Skeletal muscle tissue (tissue), 4 donors: ENCODE measurements around the gene CD84. TPM values are rescaled to one million over a fixed set of nuclear protein-coding genes. Genes with fewer than 3 reads are reported as not detected.
A peak's percentile ranks its signal among the peaks of the same experiment; 100 is the strongest.

Experiments used
- H3K27ac ChIP-seq: one replicate; pipeline ENCODE4 v1.7.0; 2013; ENCODE audit warnings: mild to moderate bottlenecking, low read depth, low read length, inconsistent platforms
- H3K27me3 ChIP-seq, 3 donors: one replicate each; pipeline ENCODE4 v1.7.0; 2013; ENCODE audit warnings: low read length in 3 of 3; ENCODE audit not compliant: control insufficient read depth in 3 of 3, insufficient read depth in 3 of 3
- H3K36me3 ChIP-seq, 3 donors: one replicate each; pipeline ENCODE4 v1.7.0; 2013; ENCODE audit warnings: low read length in 3 of 3; ENCODE audit not compliant: control insufficient read depth in 3 of 3, insufficient read depth in 3 of 3
- H3K4me1 ChIP-seq, 3 donors: one replicate each; pipeline ENCODE4 v1.7.0; 2013; ENCODE audit warnings: low read length in 3 of 3, mild to moderate bottlenecking in 3 of 3; ENCODE audit not compliant: control insufficient read depth in 3 of 3, insufficient read depth in 3 of 3
- H3K4me3 ChIP-seq, 3 donors: one replicate each; pipeline ENCODE4 v1.7.0; 2013; ENCODE audit warnings: low read length in 3 of 3
- H3K9ac ChIP-seq, 3 donors: one replicate each; pipeline ENCODE4 v1.7.0; 2013; ENCODE audit warnings: low read length in 3 of 3, mild to moderate bottlenecking in 3 of 3, moderate library complexity in 2 of 3, low read depth in 1 of 3
- H3K9me3 ChIP-seq, 3 donors: one replicate each; pipeline ENCODE4 v1.7.0; 2013; ENCODE audit warnings: low read length in 3 of 3; ENCODE audit not compliant: control insufficient read depth in 3 of 3
- total RNA-seq: library from RNA; depleted of rRNA; stranded (reverse); fragments of >200 nt; gene quantifications from one replicate; pipeline ENCODE4 v1.2.3, GENCODE V29; 2014
- donor health status: Osteomylitis.

Gene CD84
- total RNA-seq, 1 donor from 2014 or later, result 3.1 TPM

GRCh38 chr1:160547422-160547821 is 31.9 kb downstream of the CD84 start:
- Histone ChIP-seq H3K4me3 (no peak overlapping the region), H3K9me3 (no peaks in the 10 kb centered on the region), H3K27me3 (peaks cover 0 to 6% (median 0%) of the 10 kb centered on the region in 3 donors), H3K4me1 (peaks cover 0 to 3% (median 0%) of the 10 kb centered on the region in 3 donors), H3K9ac (peak overlapping the region in 1 of 3 donors; percentile 4), H3K27ac (no peak overlapping the region), H3K36me3 (no peaks in the 10 kb centered on the region)

GRCh38 chr1:160546942-160547341 is 32.4 kb downstream of the CD84 start:
- no peaks in the 10 kb centered on the region for H3K9me3 ChIP-seq
- no peak overlapping the region for H3K9ac ChIP-seq
- H3K4me1 ChIP-seq, result peaks cover 0 to 3% (median 0%) of the 10 kb centered on the region in 3 donors
- no peak overlapping the region for H3K4me3 ChIP-seq
- peaks cover 0 to 6% (median 0%) of the 10 kb centered on the region in 3 donors for H3K27me3 ChIP-seq
- no peak overlapping the region for H3K27ac ChIP-seq
- no peaks in the 10 kb centered on the region for H3K36me3 ChIP-seq

- Histone ChIP-seq H3K4me3 (no peak overlapping the region), H3K27ac (no peak overlapping the region), H3K9ac (no peak overlapping the region), H3K4me1 (peaks cover 0 to 3% (median 0%) of the 10 kb centered on the region in 3 donors), H3K9me3 (no peaks in the 10 kb centered on the region), H3K27me3 (no peaks in the 10 kb centered on the region), H3K36me3 (no peaks in the 10 kb centered on the region)
Observed at GRCh38 chr1:160544647-160545046, 34.6 kb downstream of the CD84 start.

DNA sequence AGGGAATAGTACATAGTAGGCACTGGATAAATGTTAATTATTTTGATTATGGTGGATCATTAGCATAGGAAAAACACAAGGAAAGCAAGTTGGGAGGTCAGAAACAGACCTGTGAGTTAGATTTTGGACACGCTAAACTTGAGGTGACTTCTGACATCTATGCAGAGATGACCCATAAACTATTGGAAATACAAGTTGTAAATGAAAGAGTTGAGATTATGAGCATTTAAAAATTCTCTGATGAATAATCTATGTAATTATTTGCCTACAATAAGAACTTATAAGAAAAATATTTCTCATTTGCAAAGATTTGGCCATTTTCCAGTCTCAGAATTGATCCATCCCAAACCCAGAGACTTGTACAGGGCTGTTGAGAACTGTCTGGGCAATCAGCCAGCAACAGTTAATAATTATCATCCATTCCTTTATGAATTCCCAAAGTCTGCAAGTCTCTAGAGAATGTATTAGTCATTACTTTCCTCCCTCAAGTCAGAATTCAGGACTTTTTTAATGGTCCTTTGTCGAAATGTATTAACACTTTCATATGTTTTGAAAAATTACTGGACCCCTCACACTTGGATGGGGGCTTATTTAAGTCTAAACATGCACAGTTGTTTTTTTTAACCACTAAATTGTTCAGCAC is 36.9 kb downstream of the CD84 start:
- Histone ChIP-seq H3K9ac (no peak overlapping the region), H3K4me1 (no peaks in the 10 kb centered on the region), H3K9me3 (no peaks in the 10 kb centered on the region)

GRCh38 chr1:160541622-160542302 is 37.5 kb downstream of the CD84 start:
- Histone ChIP-seq H3K27me3 (no peaks in the 10 kb centered on the region), H3K27ac (no peak overlapping the region), H3K9ac (no peak overlapping the region), H3K36me3 (no peaks in the 10 kb centered on the region), H3K9me3 (no peaks in the 10 kb centered on the region), H3K4me1 (no peaks in the 10 kb centered on the region), H3K4me3 (no peak overlapping the region)

More for the DNA sequence above, 36.9 kb downstream of the CD84 start:
- Histone ChIP-seq H3K36me3 (no peaks in the 10 kb centered on the region), H3K4me3 (no peak overlapping the region), H3K27ac (no peak overlapping the region), H3K27me3 (no peaks in the 10 kb centered on the region)

DNA sequence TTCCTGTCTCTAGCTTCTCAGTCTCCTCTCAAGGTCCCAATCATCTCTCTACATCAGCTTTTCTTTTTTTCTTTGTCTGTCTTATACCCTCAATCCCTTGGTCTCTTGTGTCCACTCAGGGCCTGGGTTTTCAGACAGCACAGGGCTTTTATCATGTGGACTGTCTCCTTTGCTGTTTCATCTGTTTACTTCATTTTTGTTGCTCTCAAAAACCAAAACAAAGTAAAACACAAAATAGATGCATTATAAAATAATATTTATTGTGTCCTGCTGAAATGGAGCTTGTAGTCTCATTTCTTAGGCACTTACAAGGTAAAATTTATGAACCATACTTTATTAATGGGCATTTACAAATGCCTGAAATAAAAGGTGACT is 38.5 kb downstream of the CD84 start:
- Histone ChIP-seq H3K4me1 (no peaks in the 10 kb centered on the region), H3K9me3 (peaks cover 0 to 2% (median 0%) of the 10 kb centered on the region in 3 donors), H3K4me3 (no peak overlapping the region), H3K27me3 (no peaks in the 10 kb centered on the region), H3K36me3 (no peaks in the 10 kb centered on the region), H3K9ac (no peak overlapping the region), H3K27ac (no peak overlapping the region)

GRCh38 chr1:160539990-160540858 is 39.1 kb downstream of the CD84 start:
- H3K27ac ChIP-seq, result no peak overlapping the region

DNA sequence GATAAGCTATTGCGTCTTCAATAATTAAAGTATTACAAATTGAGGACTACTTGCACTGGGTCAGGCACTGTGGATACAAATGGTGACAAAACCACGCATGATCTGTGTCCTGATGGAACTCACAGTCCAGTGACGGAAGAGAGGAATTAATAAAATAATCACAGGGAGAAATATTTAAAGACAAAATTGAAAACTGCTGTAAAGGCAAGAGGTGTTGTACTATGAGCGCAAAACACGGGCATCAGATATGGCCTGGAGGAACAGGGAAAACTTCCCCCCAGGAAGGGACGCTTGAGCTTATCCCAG is 39.7 kb downstream of the CD84 start:
- Histone ChIP-seq H3K4me3 (no peak overlapping the region), H3K9me3 (peaks cover 0 to 6% (median 0%) of the 10 kb centered on the region in 3 donors), H3K27me3 (no peaks in the 10 kb centered on the region), H3K4me1 (no peaks in the 10 kb centered on the region), H3K9ac (no peak overlapping the region), H3K27ac (no peak overlapping the region), H3K36me3 (no peaks in the 10 kb centered on the region)

More at GRCh38 chr1:160539990-160540858, 39.1 kb downstream of the CD84 start:
- H3K4me1 ChIP-seq, result no peaks in the 10 kb centered on the region
- H3K4me3 ChIP-seq, result no peak overlapping the region
- H3K36me3 ChIP-seq, result no peaks in the 10 kb centered on the region
- no peak overlapping the region for H3K9ac ChIP-seq
- peaks cover 0 to 4% (median 0%) of the 10 kb centered on the region in 3 donors for H3K9me3 ChIP-seq
- no peaks in the 10 kb centered on the region for H3K27me3 ChIP-seq

- H3K36me3 ChIP-seq, result no peaks in the 10 kb centered on the region
- H3K9me3 ChIP-seq, result peaks cover 0 to 6% (median 0%) of the 10 kb centered on the region in 3 donors
- no peak overlapping the region for H3K9ac ChIP-seq
- H3K4me3 ChIP-seq, result no peak overlapping the region
- no peak overlapping the region for H3K27ac ChIP-seq
- no peaks in the 10 kb centered on the region for H3K27me3 ChIP-seq
- no peaks in the 10 kb centered on the region for H3K4me1 ChIP-seq
Observed at GRCh38 chr1:160538985-160539651, 40.2 kb downstream of the CD84 start.
